ENCODE results near the gene RRP1B.

GRCh38 chr21:43686811-43687565 is 27.6 kb downstream of the RRP1B start:
- TF ChIP-seq CTCF (IDR thresholded peaks at IDR 0.05): no peak
- no peak for TF ChIP-seq TCF7L2 (IDR thresholded peaks at IDR 0.05; ENCODE audit: low read depth, low read length)

Measured in Panc1 (cell line).